ENCODE data around the gene KAT6B.
"Not testable (repeated sequence)": the region's sequence is repeated elsewhere in the genome, so short reads cannot be mapped to it uniquely, and the experiment has no call there.

Gene KAT6B

DNA sequence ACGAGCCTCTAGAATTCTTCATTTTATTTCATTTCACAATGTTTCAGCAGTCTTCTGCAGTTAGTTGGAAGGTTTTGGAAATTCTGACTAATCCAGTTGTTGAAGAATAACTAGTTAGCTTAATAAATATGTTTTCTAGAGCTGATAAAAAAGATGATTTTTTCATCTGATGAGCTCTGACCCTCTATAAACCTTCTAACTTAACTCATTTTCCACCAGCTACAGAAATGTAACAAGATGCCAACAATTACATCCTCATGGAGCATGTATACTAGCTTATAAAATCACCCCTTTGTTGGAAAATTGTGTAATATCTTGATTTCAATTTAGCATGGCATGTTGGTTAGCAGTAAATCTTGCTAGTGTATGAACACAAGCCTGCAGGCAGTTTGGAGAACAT lies 33.1 kb downstream of the KAT6B start:
- DNase-seq (ENCODE audit: low read depth, low spot score), result no peak

DNA sequence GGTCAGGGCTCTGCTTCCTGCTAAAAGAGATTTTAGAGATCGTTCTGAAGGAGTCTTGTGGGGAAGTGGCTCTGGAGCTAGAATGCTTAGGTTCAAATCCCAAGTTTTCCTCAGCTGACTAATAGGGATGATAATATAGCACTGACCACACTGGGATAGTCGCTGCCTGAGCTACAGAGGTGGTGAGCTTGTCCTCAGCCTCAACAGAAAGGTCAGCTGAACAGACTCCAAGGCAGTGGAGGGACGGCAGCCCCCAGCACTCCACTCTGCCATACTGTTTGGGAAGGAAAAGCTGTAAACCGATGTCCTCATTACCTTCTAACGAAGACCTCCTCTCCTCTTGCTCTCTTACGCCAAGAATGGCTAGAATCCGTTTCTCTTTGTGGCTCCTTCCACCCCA lies 36.2 kb downstream of the KAT6B start:
- no peak for DNase-seq (ENCODE audit: low read depth, low spot score)

DNA sequence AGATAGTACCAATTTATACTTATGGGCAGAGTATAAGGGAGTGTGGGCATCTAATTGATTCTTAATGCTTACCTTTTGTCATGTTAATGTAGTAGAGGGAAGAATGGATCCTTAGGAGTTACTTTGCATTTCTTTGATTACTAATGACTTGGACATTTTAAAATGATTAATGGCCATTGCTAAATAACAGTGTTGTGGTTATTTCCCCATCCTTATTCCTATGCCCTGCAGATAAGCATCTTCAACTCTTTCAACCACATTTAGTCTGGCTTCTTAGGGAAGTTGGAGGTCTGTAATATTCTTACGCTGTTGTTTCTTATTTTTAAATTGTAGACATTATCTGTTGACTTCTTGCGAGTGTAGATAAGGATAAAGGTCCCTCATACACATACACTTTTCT lies 37.2 kb downstream of the KAT6B start:
- no peak for DNase-seq (ENCODE audit: low read depth, low spot score)

DNA sequence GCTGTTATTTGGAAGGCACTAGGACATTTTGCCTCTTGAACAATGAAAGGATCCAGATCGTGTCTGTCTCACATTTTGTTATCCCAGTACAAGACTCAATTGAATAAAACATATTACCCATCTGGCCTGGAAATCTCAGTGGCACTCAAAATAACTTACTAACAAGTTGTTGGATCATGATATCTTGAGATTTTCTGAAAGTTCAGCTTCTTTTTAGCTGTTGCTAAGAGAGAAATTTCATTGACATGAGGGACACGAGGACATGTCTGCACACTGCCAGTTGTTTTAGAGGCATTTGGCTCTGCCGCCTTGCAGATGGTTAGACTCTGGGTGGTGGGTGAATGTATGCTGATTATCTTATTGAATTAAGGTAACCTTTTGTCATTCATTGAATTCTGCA lies 41.0 kb downstream of the KAT6B start:
- no peak for DNase-seq (ENCODE audit: low read depth, low spot score)

DNA sequence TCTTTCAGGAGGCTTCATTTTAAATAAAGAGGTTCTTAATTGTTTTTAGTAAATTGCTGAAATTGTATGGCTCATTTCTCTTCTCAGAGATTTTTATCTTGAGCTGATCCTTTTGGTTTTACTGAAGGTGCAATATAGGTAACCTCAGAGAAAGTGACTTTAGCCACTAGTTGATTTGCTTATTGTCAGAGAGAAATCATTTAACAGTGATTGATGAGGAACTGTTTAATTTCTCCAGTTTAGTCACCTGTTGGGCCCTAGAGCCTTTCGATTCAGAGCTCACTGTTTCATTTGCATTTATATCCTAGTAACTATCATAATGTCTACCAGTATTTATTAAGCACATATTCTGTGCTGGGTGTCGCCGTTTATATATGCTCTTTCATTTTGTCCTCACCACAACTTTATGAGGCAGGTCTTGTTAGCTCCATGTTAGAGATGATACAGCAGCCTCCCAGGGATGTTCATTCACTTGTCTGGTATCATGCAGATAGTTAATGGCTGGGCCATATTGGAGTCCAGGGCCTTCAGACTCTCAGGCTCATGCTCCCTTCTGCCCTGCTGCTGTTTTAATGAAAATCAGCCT lies 42.1 kb downstream of the KAT6B start:
- no peak for DNase-seq (ENCODE audit: low read depth, low spot score)

DNA sequence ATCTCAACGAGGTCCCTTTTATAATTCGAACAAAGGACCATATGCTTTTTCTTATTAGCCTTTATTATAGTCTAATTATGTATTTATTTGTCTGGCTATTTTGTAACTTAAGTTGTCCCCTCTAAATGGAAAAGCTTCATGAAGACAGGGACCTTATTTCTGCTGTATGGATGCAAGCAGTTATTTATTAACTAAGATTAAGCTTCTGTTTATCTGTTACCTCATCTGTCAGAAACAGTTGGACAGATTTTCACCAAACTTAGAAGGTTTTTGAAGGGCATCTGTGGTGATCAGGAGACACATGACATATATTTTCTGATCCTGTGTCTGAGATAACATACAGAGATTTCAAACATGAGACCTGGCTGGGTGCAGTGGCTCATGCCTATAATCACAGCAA lies 43.2 kb downstream of the KAT6B start:
- no peak for DNase-seq (ENCODE audit: low read depth, low spot score)

DNA sequence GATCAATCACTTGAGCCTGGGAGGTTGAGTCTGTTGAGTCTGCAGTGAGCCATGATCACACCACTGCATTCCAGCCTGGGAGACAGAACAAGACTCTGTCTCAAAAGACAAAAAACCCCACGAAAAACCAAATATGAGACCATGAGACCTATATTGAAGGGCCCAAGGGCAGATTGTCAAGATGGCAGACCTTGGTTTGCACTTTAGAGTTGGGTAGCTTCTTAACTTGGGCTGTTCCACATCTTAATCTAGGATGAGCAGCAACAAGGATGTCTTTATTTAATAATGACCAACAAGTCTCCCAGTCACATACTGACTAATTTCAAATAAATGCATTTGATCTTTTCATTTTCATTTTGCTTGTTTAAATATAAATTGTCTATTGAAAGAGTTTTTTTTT lies 43.8 kb downstream of the KAT6B start:
- no peak for DNase-seq (ENCODE audit: low read depth, low spot score)

DNA sequence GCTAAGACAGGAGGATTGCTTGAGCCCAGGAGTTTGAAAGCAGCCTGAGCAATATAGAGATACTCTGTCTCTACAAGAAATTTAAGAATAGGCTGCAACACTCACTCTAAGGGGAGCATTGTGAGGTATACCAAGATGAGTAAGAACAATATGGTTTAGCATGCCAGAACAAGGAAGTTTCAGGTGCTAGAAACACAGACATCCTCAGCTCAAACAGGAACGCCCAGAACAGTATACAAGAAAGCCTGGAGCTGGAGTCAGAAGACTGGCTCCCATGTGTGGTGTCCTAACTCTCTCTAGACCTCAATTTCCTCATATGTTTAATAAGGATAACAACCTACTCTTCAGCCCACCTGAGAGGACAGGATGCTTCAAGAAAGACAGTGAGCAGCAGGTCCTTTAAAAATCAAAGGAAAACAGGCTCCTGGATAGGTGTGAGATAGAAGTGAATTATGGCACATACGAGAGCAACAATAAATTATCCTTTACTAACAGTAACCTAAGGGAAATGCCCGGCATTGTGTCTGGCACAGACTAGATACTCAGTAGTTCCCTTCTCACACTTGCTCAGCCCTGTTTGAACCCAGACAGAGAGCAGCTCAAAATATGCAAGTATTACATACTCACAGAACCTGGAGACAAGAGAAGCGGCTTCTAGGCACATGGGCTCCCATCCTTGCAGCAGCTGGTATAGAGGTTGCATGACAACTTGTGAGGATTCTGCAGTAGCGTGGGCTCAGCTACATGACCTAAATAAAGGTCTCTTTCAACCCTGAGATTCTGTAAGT lies 45.4 kb downstream of the KAT6B start:
- DNase-seq (ENCODE audit: low read depth, low spot score), result peak; percentile 5

DNA sequence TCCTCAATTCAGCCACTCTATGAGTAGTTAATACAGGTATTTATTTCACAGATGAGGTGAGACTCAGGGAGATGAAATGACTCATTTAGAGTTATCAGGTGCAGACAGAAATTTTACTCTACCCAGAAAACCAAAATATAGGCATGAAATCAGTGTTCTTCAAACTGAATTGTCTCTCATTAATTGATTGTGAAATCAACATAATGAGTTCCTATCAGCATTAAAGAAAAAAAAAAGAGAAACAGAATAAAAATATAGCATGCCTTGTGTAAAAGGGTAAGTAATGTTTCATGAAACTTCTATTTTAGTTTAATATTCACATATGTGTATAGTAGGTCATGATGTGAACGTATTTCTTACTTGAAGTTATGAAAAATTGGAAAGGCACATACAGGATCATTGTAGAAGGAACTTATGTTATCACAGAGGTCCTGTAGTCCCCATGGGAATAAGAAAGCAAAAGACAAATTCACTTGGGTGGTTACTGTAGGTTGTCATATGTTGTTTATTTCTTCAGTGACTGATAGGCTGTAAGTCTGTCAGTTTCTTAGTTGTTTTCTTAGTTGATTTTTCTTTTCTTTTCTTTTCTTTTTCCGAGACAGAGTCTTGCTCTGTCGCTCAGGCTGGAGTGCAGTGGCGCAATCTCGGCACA lies 47.5 kb downstream of the KAT6B start:
- no peak for DNase-seq (ENCODE audit: low read depth, low spot score)

DNA sequence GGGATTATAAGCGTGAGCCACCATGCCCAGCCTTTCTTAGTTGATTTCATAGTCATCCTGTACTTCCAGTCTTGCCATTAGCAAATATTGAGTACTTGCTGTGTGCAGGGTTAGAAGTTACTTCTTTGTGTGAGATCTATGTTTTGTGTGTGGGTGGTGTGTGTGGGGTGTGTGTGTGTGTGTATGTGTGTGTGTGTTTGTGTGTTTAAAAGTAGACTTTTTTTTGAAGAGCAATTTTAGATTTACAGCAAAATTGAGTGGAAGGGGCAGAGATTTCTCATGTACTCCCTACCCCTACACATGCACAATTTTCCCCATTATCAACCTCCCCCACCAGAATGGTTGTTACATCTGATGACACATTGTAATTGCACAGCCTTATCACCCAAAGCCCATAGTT lies 48.2 kb downstream of the KAT6B start:
- no peak for DNase-seq (ENCODE audit: low read depth, low spot score)

DNA sequence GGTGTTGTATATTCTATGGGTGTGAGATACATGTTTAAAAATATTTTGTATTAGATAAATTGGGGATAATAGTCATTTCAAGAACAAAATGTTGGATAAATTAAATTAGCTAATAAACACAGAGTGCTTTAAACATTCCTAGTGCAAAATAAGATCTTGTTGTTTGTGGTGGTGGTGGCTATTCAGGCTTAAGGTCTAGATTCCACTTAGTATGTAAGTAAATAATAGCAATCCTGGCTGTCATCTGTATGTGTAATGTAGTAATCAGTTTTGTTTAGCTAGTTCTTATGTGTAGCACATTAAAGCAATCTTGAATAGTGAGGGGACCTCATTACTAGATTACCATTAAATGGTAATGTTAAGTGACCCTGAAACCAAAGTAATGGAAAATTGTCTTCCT lies 48.7 kb downstream of the KAT6B start:
- no peak for DNase-seq (ENCODE audit: low read depth, low spot score)

DNA sequence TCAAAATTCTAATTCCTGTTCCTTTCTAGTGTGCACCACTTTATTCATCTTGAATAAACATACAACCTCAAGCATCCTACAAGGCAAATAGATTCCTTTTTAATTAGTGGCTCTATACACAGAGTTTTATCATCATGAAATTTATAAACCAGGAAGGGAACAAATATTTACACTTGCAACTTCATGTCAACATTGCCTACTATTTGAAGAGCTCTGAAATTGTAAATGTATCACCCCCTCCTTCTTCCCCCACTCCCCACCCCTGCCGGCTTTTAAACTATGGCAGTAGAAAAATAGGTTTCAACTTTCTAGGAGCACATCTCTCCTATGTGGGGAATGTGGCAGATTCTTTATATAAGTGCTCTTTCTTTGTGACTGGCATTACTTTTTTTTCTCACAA lies 49.6 kb downstream of the KAT6B start:
- DNase-seq (ENCODE audit: low read depth, low spot score), result no peak

DNA sequence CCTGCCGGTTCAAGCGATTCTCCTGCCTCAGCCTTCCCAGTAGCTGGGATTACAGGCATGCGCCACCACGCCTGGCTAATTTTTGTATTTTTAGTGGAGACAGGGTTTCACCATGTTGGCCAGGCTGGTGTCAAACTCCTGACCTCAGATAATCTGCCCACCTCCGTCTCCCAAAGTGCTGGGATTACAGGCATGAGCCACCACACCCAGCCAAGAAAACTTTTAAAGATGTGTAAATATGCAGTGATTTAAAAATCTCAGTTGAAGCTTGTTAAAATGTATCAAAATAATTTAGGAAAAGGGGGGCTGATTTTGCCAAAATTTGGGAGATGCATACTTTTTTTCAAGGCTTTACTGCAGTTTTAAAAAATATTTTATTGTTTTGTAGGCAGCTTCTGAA lies 50.7 kb downstream of the KAT6B start:
- DNase-seq (ENCODE audit: low read depth, low spot score), result not testable (repeated sequence)

DNA sequence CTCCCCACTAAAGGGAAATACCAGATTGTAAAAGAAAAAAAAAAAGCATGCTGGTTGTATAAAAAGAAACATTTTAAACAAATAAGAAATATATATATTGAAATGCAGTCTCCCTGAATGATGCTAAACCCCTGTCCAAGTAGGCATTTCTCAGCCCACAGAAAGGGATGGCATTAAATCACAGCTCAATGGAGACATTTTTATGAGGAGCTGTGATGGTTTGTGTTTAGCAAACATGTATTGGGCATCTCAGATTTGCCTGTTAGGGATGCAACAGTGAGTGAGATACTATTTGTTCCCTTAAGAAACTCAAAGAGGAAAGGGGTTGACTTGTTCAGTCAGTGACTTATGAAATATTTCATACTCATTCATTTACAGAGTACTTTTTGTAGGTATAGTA lies 51.5 kb downstream of the KAT6B start:
- DNase-seq (ENCODE audit: low read depth, low spot score), result no peak

DNA sequence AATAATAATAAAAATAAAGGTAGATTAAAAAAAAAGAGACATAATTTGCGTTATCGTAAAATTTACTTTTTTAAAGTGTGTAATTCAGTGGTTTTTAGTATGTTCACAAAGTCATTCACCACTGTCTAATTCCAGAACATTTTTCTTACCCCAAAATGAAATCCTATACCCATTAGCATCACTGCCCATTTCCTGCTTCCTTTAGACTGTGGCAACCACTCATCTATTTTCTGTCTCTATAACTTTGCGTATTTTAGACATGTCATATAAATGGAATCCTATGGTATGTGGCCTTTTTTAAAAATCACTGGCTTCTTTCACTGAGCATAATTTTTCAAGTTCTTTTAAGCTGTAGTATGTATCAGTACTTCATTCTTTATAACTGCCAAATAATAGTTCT lies 53.6 kb downstream of the KAT6B start:
- DNase-seq (ENCODE audit: low read depth, low spot score), result no peak

DNA sequence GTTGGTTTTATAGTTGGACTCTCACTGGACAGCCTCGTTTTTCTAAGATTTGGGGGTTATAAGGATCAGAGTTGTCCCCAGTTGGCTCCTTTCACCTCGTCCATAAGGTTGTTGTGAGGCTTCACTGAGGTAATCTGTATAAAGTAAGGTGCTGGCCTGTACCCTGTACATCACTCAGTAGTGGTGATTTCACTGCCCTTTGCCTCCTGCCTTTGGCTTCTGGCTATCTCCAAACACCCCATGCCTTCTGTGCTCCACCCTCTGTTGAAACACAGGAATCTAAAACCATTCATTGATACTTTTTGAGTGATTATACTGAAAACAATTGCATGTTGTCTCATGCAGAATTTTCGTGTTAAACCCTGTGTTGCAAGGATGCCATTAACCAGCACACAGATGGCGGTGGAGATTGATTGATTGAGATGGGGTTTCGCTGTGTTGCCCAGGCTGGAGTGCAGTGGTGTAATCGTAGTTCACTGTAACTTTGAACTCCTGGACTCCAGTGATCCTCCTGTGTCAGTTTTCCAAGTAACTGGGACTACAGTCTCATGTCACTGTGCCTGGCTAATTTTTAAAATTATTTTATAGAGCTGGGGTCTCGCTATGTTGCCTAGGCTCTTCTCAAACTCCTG lies 55.0 kb downstream of the KAT6B start:
- DNase-seq (ENCODE audit: low read depth, low spot score), result no peak

DNA sequence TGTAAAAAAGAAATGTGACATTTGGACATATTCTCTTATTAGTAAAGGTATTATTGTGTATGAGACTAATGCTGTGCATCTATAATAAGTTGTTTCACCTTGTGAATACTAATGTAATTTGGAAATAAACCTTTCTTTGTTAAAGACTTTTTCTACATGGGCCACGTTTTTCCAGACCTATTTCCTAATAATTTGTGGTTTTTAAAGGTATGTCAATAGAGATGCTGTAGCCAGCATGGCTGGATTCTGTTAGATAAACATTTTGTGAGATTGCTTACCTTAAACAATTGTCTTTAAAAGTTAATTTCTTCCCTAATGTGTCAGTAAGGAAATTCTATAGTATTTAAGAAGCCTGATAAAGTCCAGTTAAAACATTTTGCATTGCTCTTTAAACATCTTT lies 56.0 kb downstream of the KAT6B start:
- no peak for DNase-seq (ENCODE audit: low read depth, low spot score)

DNA sequence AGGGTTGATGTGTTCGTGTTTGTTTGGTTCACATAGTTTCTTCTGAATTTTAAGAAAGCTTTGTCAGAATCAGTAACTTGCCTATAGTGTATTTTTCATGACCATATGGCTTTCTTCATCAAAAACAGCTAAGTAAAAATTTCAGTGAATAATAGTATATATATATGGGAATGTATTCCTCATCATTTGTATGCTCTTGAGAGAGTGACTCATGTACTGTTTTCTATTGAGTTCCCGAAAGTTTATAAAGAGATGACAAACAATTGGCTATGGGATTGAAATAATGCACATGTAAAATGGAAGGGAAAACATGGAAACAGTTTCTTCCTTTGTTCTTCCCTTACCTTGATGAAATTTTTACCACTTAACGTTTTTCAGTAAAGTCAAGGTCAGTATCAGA lies 56.4 kb downstream of the KAT6B start:
- no peak for DNase-seq (ENCODE audit: low read depth, low spot score)

DNA sequence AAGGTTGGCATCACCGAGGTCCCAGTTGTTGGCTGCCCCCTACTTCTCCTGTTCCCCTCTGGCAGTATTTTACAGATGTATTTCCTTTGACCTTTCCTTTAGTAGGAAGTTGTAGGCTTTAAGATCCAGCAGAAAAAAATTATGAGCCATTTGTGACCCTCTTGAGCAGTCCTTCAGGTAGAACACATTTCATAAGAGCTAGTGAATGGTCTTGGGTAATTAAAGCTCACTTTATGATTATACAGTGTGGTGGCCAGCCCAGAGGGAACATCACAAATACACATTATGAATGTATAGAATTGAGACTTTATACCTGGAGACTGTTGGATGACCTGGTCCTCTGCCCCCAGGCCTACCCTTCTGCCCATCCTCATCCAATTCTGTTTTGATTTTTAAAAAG lies 57.0 kb downstream of the KAT6B start:
- DNase-seq (ENCODE audit: low read depth, low spot score), result no peak

DNA sequence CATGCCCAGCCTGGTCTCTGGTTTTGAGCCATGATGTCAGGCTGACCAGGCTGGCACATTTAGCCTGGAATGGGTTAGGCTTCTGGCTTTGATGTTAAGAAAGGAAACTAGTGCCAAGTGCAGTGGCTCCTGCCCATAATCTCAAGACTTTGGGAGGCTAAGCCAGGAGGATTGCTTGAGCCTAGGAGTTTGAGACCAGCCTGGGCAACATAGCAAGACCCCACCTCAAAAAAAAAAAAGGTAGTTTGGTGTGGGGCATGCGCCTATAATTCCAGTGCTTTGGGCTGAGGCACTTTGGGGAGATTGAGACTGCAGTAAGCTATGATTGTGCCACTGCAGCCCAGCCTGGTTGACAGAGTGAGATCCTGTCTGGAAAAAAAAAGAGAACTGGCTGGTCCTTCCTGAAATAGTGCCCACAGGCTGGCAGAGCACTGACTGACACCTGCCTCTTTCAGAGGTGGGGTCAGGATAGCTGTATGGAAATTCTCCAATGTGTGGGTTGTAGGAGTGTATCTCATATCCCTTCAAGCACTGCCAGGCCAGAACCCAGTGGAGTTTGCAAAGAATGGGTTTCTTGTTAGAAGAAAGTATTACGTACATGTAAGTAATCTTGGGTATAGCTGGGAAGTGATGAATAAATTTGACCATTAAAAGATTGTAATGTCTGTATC lies 61.3 kb downstream of the KAT6B start:
- no peak for DNase-seq (ENCODE audit: low read depth, low spot score)

DNA sequence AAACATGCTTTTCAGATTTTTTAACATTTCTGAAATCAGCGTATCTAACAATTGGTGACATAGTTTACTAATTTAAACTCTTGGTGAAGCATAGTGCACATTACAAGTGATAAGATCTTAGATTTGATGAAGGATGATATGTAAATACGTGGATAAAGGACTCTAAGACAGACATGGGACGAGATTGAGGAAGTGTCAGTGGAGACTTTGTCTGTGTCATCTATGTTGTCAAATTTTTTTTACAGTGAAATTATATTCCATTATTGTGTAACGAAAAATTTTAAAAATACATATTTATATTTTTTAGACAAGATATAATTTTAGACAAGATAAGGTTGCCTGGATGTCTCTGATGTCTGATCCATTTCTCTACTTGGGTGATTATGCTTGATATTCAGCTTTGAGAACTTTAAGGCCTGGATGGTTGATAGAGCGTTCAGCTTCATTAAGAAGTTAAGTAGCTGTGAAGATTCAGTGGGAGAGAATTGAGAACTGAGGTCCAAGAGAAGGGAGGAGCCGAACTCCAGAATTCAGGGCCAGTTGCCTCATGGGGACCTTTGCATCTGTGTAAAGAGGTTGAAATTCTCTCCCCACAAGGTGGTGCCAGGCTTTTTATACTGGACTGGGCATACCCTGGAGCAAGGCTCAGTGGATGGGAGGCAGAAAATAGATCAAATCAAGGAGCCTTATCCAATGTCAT lies 62.7 kb downstream of the KAT6B start:
- no peak for DNase-seq (ENCODE audit: low read depth, low spot score)

DNA sequence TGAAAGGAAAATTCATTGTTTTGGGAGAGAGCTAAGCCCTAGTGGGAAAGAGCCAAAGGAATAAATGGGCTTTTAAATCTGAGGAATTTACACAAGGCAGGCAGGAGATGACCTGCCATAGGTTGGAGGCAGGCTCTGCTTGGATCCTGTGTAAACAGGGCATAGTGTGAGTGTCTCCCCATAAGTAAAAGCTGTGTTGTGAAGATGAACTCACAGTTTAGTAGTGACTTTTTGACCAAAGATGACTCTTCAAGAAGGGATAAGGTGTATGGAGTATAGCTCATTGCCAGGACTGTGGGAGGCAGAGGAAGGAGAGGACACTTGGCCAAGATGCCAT lies 63.2 kb downstream of the KAT6B start:
- no peak for DNase-seq (ENCODE audit: low read depth, low spot score)

All from activated naive CD8-positive, alpha-beta T cell treated with anti-CD3 and anti-CD28 coated beads, Interleukin-2, amount 50 U/mL, for 16 hours (primary cell).